Measurements from ENCODE around the gene CHD6.
A peak's percentile ranks its signal among the peaks of the same experiment; 100 is the strongest.

Gene CHD6

DNA sequence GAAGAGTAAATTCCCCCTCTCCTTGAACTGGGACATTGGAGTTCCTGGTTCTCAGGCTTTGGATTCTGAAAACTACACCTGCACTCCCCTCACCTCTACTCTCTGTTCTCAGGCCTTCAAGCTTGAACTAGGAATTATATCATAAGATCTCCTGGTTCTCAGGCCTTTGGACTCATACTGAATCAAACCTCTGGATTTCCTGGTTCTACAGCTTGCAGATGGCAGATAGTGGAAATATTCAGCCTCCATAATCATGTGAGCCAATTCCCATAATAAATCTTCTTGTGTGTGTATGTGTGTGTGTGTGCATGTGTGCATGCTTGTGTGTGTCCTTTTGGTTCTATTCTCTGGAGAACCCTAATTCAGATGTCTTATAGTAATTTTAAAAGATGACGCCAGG, 12.7 kb upstream of the CHD6 start:
- Histone ChIP-seq H3K4me3 (replicated peaks; ENCODE audit: insufficient read depth, low read length) (no peak overlapping the region), H3K27me3 (ENCODE audit: insufficient read depth, poor library complexity, severe bottlenecking) (no peaks in the 10 kb centered on the region), H3K27ac (replicated peaks) (no peak overlapping the region)
- DNase-seq (ENCODE audit: low read depth in 1 of 2, low spot score in 1 of 2) = no peak
- TF ChIP-seq, protein P1, sequence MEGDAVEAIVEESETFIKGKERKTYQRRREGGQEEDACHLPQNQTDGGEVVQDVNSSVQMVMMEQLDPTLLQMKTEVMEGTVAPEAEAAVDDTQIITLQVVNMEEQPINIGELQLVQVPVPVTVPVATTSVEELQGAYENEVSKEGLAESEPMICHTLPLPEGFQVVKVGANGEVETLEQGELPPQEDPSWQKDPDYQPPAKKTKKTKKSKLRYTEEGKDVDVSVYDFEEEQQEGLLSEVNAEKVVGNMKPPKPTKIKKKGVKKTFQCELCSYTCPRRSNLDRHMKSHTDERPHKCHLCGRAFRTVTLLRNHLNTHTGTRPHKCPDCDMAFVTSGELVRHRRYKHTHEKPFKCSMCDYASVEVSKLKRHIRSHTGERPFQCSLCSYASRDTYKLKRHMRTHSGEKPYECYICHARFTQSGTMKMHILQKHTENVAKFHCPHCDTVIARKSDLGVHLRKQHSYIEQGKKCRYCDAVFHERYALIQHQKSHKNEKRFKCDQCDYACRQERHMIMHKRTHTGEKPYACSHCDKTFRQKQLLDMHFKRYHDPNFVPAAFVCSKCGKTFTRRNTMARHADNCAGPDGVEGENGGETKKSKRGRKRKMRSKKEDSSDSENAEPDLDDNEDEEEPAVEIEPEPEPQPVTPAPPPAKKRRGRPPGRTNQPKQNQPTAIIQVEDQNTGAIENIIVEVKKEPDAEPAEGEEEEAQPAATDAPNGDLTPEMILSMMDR (IDR thresholded peaks at IDR 0.05; ENCODE audit: insufficient read depth, low read length) = no peak
- TF ChIP-seq, protein P2, sequence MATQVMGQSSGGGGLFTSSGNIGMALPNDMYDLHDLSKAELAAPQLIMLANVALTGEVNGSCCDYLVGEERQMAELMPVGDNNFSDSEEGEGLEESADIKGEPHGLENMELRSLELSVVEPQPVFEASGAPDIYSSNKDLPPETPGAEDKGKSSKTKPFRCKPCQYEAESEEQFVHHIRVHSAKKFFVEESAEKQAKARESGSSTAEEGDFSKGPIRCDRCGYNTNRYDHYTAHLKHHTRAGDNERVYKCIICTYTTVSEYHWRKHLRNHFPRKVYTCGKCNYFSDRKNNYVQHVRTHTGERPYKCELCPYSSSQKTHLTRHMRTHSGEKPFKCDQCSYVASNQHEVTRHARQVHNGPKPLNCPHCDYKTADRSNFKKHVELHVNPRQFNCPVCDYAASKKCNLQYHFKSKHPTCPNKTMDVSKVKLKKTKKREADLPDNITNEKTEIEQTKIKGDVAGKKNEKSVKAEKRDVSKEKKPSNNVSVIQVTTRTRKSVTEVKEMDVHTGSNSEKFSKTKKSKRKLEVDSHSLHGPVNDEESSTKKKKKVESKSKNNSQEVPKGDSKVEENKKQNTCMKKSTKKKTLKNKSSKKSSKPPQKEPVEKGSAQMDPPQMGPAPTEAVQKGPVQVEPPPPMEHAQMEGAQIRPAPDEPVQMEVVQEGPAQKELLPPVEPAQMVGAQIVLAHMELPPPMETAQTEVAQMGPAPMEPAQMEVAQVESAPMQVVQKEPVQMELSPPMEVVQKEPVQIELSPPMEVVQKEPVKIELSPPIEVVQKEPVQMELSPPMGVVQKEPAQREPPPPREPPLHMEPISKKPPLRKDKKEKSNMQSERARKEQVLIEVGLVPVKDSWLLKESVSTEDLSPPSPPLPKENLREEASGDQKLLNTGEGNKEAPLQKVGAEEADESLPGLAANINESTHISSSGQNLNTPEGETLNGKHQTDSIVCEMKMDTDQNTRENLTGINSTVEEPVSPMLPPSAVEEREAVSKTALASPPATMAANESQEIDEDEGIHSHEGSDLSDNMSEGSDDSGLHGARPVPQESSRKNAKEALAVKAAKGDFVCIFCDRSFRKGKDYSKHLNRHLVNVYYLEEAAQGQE (IDR thresholded peaks at IDR 0.05; ENCODE audit: insufficient replicate concordance, low read depth) = no peak
- TF ChIP-seq POLR2AphosphoS5 (IDR thresholded peaks at IDR 0.05; ENCODE audit: low read depth) (no peak), SPI1 (IDR thresholded peaks at IDR 0.05; ENCODE audit: borderline replicate concordance, low read depth) (no peak), GABPA (IDR thresholded peaks at IDR 0.05; ENCODE audit: low read depth) (no peak)

DNA sequence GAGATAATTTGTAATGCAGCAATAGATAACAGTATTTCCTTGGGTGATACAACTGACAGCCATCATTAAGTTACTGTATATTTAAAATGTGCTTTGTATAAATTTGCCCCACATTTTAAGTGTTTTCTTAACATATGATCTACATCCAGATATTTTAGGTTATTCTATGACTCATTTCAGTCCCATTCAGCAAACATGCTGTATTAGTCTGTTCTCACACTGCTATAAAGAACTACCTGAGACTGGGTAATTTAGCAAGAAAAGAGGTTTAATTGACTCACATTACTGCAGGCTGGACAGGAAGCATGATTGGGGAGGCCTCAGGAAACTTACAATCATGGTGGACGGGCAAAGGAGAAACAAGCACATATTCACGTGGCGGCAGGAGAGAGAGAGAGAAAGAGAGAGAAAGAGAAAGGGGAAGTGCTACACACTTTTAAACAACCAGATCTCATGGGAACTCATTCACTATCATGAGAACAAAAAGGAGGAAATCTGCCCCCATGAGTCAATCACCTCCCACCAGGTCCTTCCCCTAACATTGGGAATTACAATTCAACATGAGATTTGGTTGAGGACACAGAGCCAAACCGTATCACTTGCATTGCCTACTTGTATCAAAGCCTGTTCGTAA, 9.6 kb upstream of the CHD6 start:
- H3K27me3 ChIP-seq (ENCODE audit: insufficient read depth, poor library complexity, severe bottlenecking) = no peaks in the 10 kb centered on the region
- H3K27ac ChIP-seq (replicated peaks) = no peak overlapping the region
- no peak overlapping the region for H3K4me3 ChIP-seq (replicated peaks; ENCODE audit: insufficient read depth, low read length)
- TF ChIP-seq, protein P1 (IDR thresholded peaks at IDR 0.05; ENCODE audit: insufficient read depth, low read length) = no peak
- TF ChIP-seq GABPA (IDR thresholded peaks at IDR 0.05; ENCODE audit: low read depth) = no peak
- TF ChIP-seq, protein P2 (IDR thresholded peaks at IDR 0.05; ENCODE audit: insufficient replicate concordance, low read depth) = no peak
- peak; percentile 75 for TF ChIP-seq SPI1 (IDR thresholded peaks at IDR 0.05; ENCODE audit: borderline replicate concordance, low read depth)
- no peak for TF ChIP-seq POLR2AphosphoS5 (IDR thresholded peaks at IDR 0.05; ENCODE audit: low read depth)
- no peak for DNase-seq (ENCODE audit: low read depth in 1 of 2, low spot score in 1 of 2)

DNA sequence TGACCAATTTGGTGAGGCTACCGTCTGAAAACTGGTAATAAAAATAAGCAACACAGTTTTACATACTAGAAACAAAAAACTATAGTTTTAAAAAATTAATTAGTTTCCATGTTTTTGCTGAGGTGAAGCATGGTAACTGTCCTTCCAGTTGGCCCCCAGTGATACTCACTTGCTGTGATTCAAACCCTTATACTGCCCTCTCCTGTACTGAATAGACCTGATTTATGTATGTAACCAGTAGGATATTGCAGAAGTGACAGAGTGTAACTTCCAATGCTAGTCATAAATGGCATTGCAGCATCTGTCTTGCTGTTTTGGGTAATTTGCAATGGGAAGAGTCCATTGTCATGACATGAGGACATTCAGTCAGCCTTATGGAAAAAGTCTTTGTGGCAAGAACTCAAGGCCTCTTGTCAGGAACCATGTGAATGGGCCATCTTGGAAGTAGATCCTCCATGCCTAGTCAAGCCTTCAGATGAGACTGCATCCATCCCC, 8.9 kb upstream of the CHD6 start:
- Histone ChIP-seq H3K27me3 (ENCODE audit: insufficient read depth, poor library complexity, severe bottlenecking) (no peaks in the 10 kb centered on the region), H3K4me3 (replicated peaks; ENCODE audit: insufficient read depth, low read length) (no peak overlapping the region), H3K27ac (replicated peaks) (no peak overlapping the region)
- DNase-seq (ENCODE audit: low read depth in 1 of 2, low spot score in 1 of 2) = no peak
- TF ChIP-seq, protein P2 (IDR thresholded peaks at IDR 0.05; ENCODE audit: insufficient replicate concordance, low read depth) = no peak
- TF ChIP-seq GABPA (IDR thresholded peaks at IDR 0.05; ENCODE audit: low read depth) (no peak), POLR2AphosphoS5 (IDR thresholded peaks at IDR 0.05; ENCODE audit: low read depth) (no peak), SPI1 (IDR thresholded peaks at IDR 0.05; ENCODE audit: borderline replicate concordance, low read depth) (no peak)
- TF ChIP-seq, protein P1 (IDR thresholded peaks at IDR 0.05; ENCODE audit: insufficient read depth, low read length) = no peak
